Gastroesophageal sphincter (tissue), 4 donors: ENCODE results near the gene ROR2. TPM values are rescaled to one million over a fixed set of nuclear protein-coding genes. Genes with fewer than 3 reads are reported as not detected.

Experiments used
- ATAC-seq: fragments of 150-250 bp; one replicate; pipeline ENCODE4 v1.9.1; 2016; ENCODE audit warnings: mild to moderate bottlenecking, moderate library complexity
- H3K27ac ChIP-seq, 4 donors: fragments of 200-600 bp; sonication (generic) in 3 of 4; 1 replicate in 3 of 4; 2 replicates in 1 of 4; pipeline ENCODE4 v1.5.1; 2016 to 2019
- H3K27me3 ChIP-seq: fragments of 200-600 bp; sonication (generic); one replicate; pipeline ENCODE4 v1.5.1; 2019
- H3K36me3 ChIP-seq, 2 donors: fragments of 200-600 bp; sonication (generic); one replicate each; pipeline ENCODE4 v1.5.1; 2019; ENCODE audit warnings: control low read depth in 1 of 2
- H3K4me1 ChIP-seq, 3 donors: fragments of 200-600 bp; sonication (generic); 1 replicate in 2 of 3; 2 replicates in 1 of 3; pipeline ENCODE4 v1.5.1; 2016 to 2019; ENCODE audit warnings: control low read depth in 2 of 3
- H3K4me3 ChIP-seq, 2 donors: fragments of 200-600 bp; sonication (generic); one replicate each; pipeline ENCODE4 v1.5.1; 2019; ENCODE audit warnings: mild to moderate bottlenecking in 1 of 2, moderate library complexity in 1 of 2
- H3K9me3 ChIP-seq, 3 donors: fragments of 200-600 bp; sonication (generic); one replicate each; pipeline ENCODE4 v1.5.1; 2017 to 2019; ENCODE audit warnings: control low read depth in 2 of 3
- EP300 ChIP-seq: sonication (generic); formaldehyde crosslinking; IDR thresholded peaks from one replicate; pipeline ENCODE4 v1.6.1; 2017; ENCODE audit warnings: antibody characterized with exemption, mild to moderate bottlenecking
- POLR2A ChIP-seq, 2 donors: fragments of 450-650 bp; IDR thresholded peaks; one replicate each; pipeline ENCODE4 v1.6.1; 2017; ENCODE audit warnings: antibody characterized with exemption in 2 of 2, mild to moderate bottlenecking in 2 of 2, moderate library complexity in 1 of 2
- POLR2AphosphoS5 ChIP-seq: sonication (generic); formaldehyde crosslinking; IDR thresholded peaks from one replicate; pipeline ENCODE4 v1.6.1; 2017; ENCODE audit warnings: antibody characterized with exemption
- WGBS, 2 donors: methylation state at CpG; one replicate each; pipeline ENCODE4 v1.1.5; 2018; ENCODE audit warnings: low coverage in 1 of 2; 5-methylcytosine and 5-hydroxymethylcytosine counted together
- total RNA-seq, 4 donors: library from RNA; depleted of rRNA; stranded (reverse); fragments of >200 nt; gene quantifications; one replicate each; pipeline ENCODE4 v1.1.0, GENCODE V29; 2016
- TF ChIP-seq, protein P1 (sequence below), 4 experiments: fragments of 200-600 bp in 2 of 4; fragments of 450-650 bp in 2 of 4; sonication (generic) in 1 of 4; IDR thresholded peaks; one replicate each; pipeline ENCODE4 v1.5.1; 2017 to 2019; ENCODE audit warnings: antibody characterized with exemption in 4 of 4, mild to moderate bottlenecking in 2 of 4, moderate library complexity in 2 of 4

ROR2 gene
- total RNA-seq, 4 donors from 2014 or later = 40.8 to 69.1 (median 63.2) TPM

DNA sequence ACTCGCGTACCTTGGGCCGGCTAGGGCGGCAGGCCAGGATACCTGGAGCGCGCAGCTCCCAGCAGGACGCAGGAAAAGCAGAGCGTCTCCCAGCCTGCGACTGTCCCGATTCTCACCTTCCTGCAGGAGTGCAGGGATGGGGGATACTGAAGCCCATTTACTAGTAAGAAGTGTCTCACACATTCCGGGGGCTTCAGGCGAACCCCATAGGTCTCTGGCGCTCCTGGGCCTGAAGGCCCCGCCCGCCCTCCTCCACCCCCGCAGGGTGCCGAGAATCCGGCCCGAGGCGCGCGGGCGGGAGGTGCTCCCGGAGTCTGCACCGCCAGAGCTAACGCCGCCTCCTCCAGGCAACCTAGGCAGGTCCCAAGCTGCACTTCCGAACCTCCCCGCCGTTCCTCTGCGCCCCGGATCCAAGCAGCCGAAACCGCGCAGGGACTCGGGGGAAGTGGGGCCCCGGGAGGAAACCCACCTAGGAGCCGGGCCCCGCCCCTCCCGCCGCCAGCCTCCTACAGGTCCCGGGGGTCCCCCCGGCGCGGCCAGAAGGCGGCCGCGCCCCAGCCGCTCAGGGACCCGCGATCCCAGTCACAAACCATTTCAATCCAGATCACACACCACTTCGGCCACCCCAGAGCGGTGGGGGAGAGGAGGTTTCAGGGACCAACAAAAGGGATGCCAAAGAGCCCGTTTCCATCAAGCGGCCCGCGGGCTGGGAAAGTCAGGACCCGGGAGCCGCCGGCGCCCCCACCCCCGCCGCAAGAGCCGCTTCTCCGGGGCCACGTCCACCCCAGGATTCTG lies 1.2 kb downstream of the ROR2 start:
- Histone ChIP-seq H3K9me3 (peaks cover 0 to 6% (median 0%) of the 10 kb centered on the region in 3 donors), H3K4me3 (peak overlapping the region; percentile 79 to 83), H3K36me3 (no peaks in the 10 kb centered on the region), H3K27ac (peak overlapping the region; percentile 80 to 96 (median 92)), H3K4me1 (peaks cover 4 to 78% (median 11%) of the 10 kb centered on the region in 3 donors), H3K27me3 (peaks cover 25% of the 10 kb centered on the region)
- TF ChIP-seq, protein P1, sequence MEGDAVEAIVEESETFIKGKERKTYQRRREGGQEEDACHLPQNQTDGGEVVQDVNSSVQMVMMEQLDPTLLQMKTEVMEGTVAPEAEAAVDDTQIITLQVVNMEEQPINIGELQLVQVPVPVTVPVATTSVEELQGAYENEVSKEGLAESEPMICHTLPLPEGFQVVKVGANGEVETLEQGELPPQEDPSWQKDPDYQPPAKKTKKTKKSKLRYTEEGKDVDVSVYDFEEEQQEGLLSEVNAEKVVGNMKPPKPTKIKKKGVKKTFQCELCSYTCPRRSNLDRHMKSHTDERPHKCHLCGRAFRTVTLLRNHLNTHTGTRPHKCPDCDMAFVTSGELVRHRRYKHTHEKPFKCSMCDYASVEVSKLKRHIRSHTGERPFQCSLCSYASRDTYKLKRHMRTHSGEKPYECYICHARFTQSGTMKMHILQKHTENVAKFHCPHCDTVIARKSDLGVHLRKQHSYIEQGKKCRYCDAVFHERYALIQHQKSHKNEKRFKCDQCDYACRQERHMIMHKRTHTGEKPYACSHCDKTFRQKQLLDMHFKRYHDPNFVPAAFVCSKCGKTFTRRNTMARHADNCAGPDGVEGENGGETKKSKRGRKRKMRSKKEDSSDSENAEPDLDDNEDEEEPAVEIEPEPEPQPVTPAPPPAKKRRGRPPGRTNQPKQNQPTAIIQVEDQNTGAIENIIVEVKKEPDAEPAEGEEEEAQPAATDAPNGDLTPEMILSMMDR (IDR thresholded peaks at IDR 0.05) = peak; percentile 31 to 75 (median 62)
- TF ChIP-seq POLR2AphosphoS5 = peak; percentile 76
- no peak for TF ChIP-seq EP300
- peak in 1 of 2 donors; percentile 29 for TF ChIP-seq POLR2A (IDR thresholded peaks at IDR 0.05)
- WGBS, 2 donors = 0% methylated on average over 1 to 10 of the region's 66 CpGs
- ATAC-seq = peak; percentile 70

DNA sequence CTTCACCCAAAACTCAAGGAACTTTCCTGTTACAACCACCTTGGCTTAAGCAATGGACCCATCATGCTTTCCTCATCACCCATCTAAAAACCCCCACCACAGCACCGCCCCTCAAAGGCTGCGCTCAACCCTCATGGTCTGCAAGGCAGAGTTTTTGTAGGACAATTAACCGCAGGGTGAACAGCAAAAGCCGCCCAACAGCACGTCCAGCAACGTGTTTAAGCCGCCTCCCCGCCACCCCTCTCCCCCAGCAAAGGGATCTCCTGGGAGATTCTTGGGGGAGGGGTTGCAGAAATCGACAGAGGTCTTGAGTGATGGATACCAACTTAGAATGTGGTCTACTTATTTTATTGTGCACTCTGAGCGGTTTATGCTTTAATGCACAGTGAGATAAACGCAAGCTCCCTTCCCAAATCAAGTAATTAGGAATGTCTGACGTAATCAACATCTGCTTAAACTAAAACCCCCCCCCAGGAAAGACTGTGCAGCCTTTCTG lies 1.9 kb downstream of the ROR2 start:
- ATAC-seq = no peak
- WGBS, 2 donors = 0 to 13% methylated on average over 2 to 12 of the region's 12 CpGs
- H3K4me1 ChIP-seq = peaks cover 4 to 84% (median 11%) of the 10 kb centered on the region in 3 donors

DNA sequence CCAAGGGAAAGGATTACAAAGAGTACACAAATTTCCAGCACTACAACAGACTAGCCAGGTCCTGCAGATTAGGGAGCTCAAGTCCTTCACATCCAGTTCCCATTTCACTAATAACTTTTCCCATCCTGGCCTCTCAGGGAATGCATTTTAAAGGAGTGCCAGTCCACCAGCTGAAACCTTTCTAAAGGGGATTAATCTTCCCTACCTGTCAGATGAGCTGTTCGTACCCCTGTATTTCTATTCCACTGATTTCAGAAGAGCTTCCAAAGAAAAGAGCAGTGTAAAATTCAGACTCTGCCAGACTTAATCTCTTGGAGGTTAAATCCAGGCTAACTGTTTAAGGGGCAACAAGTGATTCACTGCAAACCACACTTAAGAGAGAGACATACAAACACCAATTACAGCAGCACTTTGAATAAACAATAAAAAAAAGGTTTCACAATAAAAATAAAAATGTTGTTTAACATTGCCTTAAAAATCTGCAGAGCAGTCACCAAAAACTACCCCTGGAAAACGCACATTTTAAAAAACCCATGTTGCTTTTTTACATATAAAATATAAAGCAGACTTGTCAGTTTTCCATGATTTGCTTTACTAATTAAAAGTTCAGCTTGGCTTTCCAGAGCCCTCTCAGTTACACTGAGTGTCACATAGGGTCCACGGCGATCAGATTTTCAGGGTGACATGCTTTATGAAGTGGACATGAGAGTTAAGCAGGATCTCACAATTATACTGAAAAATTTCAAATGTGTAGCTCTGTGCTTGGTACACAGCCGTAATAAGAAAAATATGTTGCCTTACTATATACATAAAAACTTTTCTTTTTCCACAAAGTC lies 3.2 kb downstream of the ROR2 start:
- ATAC-seq = no peak
- WGBS, 2 donors = 41 to 43% methylated on average over 4 to 5 of the region's 5 CpGs
- TF ChIP-seq EP300 (no peak), POLR2AphosphoS5 (peak; percentile 44), POLR2A (IDR thresholded peaks at IDR 0.05) (no peak)
- TF ChIP-seq, protein P1 (IDR thresholded peaks at IDR 0.05) = no peak
- Histone ChIP-seq H3K9me3 (no peaks in the 10 kb centered on the region), H3K4me3 (peak overlapping the region in 1 of 2 donors; percentile 22), H3K27ac (peak overlapping the region; percentile 80 to 96 (median 90)), H3K4me1 (peaks cover 4 to 90% (median 11%) of the 10 kb centered on the region in 3 donors), H3K27me3 (peaks cover 25% of the 10 kb centered on the region), H3K36me3 (no peaks in the 10 kb centered on the region)

More for the DNA sequence above, 1.9 kb downstream of the ROR2 start:
- no peaks in the 10 kb centered on the region for H3K36me3 ChIP-seq
- H3K27me3 ChIP-seq = peaks cover 25% of the 10 kb centered on the region
- peak overlapping the region; percentile 80 to 96 (median 92) for H3K27ac ChIP-seq
- peak overlapping the region; percentile 79 to 83 for H3K4me3 ChIP-seq
- peak; percentile 5 for TF ChIP-seq POLR2AphosphoS5
- TF ChIP-seq, protein P1 (IDR thresholded peaks at IDR 0.05) = no peak
- peaks cover 0 to 6% (median 0%) of the 10 kb centered on the region in 3 donors for H3K9me3 ChIP-seq

DNA sequence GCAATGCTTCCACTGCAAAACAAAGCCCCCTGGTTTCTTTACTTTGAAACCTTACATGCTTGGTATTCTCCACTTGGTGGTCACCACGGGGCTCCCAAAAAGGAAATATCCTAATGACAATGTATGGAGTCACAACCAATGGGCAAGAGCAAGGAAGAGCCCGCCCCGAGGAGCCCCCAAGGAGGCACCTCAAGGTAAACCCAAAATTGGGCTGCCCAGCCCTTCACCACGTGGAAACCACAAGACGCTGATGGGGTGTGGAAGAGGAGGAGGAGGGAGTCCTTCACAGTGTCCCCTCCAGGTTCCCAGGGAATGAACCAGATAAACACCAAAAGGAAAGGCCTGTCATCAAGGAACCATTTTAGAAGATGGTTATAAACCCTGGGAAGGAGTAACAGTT lies 3.8 kb downstream of the ROR2 start:
- H3K9me3 ChIP-seq = no peaks in the 10 kb centered on the region
- H3K4me3 ChIP-seq = peak overlapping the region in 1 of 2 donors; percentile 22
- no peak for ATAC-seq
- peaks cover 4 to 90% (median 11%) of the 10 kb centered on the region in 3 donors for H3K4me1 ChIP-seq
- H3K36me3 ChIP-seq = no peaks in the 10 kb centered on the region
- H3K27me3 ChIP-seq = peaks cover 25% of the 10 kb centered on the region
- no peak for TF ChIP-seq POLR2AphosphoS5
- no peak for TF ChIP-seq EP300
- TF ChIP-seq, protein P1 (IDR thresholded peaks at IDR 0.05) = no peak
- no peak for TF ChIP-seq POLR2A (IDR thresholded peaks at IDR 0.05)
- peak overlapping the region; percentile 80 to 96 (median 90) for H3K27ac ChIP-seq
- WGBS, 2 donors = 30 to 44% methylated on average over 4 to 5 of the region's 5 CpGs
